Measurements from ENCODE around the gene CHML. TPM values are rescaled to one million over a fixed set of nuclear protein-coding genes. Genes with fewer than 3 reads are reported as not detected.

Gene CHML
- total RNA-seq, 6 donors from 2014 or later: 5.2 to 15.5 (median 11.8) TPM

DNA sequence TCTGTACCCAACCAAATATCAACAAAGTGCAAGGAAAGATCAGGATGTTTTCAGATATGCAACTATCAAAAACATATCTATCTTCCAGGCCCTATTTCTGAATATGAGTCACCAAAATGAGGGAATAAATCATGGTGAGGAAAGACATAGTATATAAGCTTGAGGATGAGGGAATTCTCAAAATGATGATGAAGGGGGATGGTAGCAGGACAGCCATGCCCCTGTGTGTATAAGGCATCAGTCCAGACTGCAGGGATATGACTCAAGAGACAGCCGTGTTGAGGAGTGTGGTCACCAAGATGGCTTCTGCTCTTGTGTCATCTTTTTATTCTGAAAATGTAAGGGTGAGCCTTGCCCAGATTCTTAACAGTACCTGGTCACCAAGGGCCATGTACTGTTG is 7.5 kb upstream of the CHML start:
- ATAC-seq (ENCODE audit: low FRiP score in 2 of 2): no peak
- H3K4me1 ChIP-seq: no peaks in the 10 kb centered on the region

DNA sequence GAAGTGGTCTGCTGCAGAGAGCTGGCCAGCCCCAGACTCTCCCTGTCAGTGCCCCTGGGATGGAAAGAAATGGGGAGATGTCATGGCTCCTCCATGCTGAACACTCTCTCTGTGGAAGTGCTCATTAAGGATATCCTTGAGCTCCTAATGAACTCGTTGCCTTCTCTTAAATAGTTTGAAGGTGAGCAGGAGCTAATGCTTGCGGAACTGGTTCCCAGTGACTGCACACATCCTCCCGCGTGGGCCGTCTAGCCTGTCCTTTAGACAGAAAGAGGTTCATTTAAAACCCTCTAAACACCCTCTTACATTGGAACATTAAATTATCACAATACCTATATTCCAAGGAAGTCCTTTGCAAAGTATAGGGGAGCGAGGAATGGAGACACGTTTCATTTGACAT is 6.0 kb upstream of the CHML start:
- Histone ChIP-seq H3K4me3 (no peak overlapping the region), H3K9me3 (no peaks in the 10 kb centered on the region), H3K4me1 (no peaks in the 10 kb centered on the region), H3K27ac (no peak overlapping the region), H3K36me3 (no peaks in the 10 kb centered on the region), H3K27me3 (no peaks in the 10 kb centered on the region)
- TF ChIP-seq, protein P1, sequence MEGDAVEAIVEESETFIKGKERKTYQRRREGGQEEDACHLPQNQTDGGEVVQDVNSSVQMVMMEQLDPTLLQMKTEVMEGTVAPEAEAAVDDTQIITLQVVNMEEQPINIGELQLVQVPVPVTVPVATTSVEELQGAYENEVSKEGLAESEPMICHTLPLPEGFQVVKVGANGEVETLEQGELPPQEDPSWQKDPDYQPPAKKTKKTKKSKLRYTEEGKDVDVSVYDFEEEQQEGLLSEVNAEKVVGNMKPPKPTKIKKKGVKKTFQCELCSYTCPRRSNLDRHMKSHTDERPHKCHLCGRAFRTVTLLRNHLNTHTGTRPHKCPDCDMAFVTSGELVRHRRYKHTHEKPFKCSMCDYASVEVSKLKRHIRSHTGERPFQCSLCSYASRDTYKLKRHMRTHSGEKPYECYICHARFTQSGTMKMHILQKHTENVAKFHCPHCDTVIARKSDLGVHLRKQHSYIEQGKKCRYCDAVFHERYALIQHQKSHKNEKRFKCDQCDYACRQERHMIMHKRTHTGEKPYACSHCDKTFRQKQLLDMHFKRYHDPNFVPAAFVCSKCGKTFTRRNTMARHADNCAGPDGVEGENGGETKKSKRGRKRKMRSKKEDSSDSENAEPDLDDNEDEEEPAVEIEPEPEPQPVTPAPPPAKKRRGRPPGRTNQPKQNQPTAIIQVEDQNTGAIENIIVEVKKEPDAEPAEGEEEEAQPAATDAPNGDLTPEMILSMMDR (IDR thresholded peaks at IDR 0.05): no peak
- TF ChIP-seq EP300 (IDR thresholded peaks at IDR 0.05) (no peak), POLR2AphosphoS5 (IDR thresholded peaks at IDR 0.05) (no peak), POLR2A (IDR thresholded peaks at IDR 0.05) (no peak)
- DNase-seq (no peak), ATAC-seq (ENCODE audit: low FRiP score in 2 of 2) (no peak)
- 68 to 80% methylated on average over 7 of the region's 7 CpGs for WGBS, 2 donors

More for the DNA sequence above, 7.5 kb upstream of the CHML start:
- Histone ChIP-seq H3K36me3 (no peaks in the 10 kb centered on the region), H3K9me3 (no peaks in the 10 kb centered on the region), H3K27me3 (no peaks in the 10 kb centered on the region), H3K4me3 (no peak overlapping the region), H3K27ac (no peak overlapping the region)
- 78 to 92% methylated on average over 1 of the region's 1 CpG for WGBS, 2 donors
- no peak for DNase-seq
- TF ChIP-seq EP300 (IDR thresholded peaks at IDR 0.05) (no peak), POLR2A (IDR thresholded peaks at IDR 0.05) (no peak), POLR2AphosphoS5 (IDR thresholded peaks at IDR 0.05) (no peak)
- TF ChIP-seq, protein P1 (IDR thresholded peaks at IDR 0.05): no peak

DNA sequence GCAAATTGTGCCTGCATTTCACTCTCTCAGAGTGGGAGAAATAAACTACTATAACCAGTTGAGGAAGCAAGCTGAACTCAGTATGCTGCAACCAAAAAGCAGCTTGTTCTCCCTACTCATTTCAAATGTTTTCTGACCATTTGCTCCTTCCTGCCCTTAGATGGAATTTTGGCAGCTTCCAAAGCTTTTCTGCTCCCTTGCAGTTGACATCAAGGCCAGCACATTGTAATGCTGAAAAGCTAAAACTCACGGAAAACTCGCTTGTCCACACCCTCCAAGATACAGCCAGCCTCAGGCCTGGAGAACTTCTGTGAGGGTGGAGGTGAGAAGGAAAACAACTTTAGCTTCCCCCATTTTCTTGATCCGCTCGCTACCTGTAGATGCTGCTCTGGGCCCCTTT is 5.0 kb upstream of the CHML start:
- 74 to 86% methylated on average over 4 of the region's 4 CpGs for WGBS, 2 donors
- H3K4me1 ChIP-seq: peaks cover 5 to 7% (median 5%) of the 10 kb centered on the region in 4 donors

DNA sequence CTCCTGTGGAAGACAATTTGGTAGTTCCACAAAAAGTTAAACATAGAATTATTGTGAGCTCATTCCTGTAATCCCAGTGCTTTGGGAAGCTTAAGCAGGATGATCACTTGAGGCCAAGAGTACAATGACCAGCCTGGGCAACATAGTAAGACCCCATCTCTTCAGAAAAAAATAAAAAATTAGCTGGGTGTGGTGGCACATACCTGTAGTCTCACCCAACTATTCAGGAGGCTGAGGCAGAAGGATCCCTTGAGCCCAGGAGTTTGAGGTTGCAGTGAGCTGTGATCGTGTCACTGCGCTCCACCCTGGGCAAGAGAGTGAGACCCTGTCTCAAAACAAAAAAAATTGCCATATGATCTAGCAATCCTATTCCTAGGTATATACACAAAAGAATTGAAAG is 4.1 kb upstream of the CHML start:
- no peak for DNase-seq
- WGBS, 2 donors: 92 to 96% methylated on average over 2 of the region's 2 CpGs
- no peak overlapping the region for H3K4me3 ChIP-seq
- no peak overlapping the region for H3K27ac ChIP-seq
- H3K36me3 ChIP-seq: no peaks in the 10 kb centered on the region
- ATAC-seq (ENCODE audit: low FRiP score in 2 of 2): no peak
- peaks cover 5 to 8% (median 5%) of the 10 kb centered on the region in 4 donors for H3K4me1 ChIP-seq
- no peaks in the 10 kb centered on the region for H3K27me3 ChIP-seq
- TF ChIP-seq EP300 (IDR thresholded peaks at IDR 0.05) (no peak), POLR2AphosphoS5 (IDR thresholded peaks at IDR 0.05) (no peak)
- no peaks in the 10 kb centered on the region for H3K9me3 ChIP-seq

More for the DNA sequence above, 5.0 kb upstream of the CHML start:
- TF ChIP-seq EP300 (IDR thresholded peaks at IDR 0.05): no peak
- TF ChIP-seq POLR2A (IDR thresholded peaks at IDR 0.05): no peak
- no peak for TF ChIP-seq POLR2AphosphoS5 (IDR thresholded peaks at IDR 0.05)
- TF ChIP-seq, protein P1 (IDR thresholded peaks at IDR 0.05): no peak
- Histone ChIP-seq H3K36me3 (no peaks in the 10 kb centered on the region), H3K27ac (no peak overlapping the region), H3K9me3 (no peaks in the 10 kb centered on the region), H3K4me3 (no peak overlapping the region), H3K27me3 (no peaks in the 10 kb centered on the region)
- ATAC-seq (ENCODE audit: low FRiP score in 2 of 2): no peak
- DNase-seq: no peak

DNA sequence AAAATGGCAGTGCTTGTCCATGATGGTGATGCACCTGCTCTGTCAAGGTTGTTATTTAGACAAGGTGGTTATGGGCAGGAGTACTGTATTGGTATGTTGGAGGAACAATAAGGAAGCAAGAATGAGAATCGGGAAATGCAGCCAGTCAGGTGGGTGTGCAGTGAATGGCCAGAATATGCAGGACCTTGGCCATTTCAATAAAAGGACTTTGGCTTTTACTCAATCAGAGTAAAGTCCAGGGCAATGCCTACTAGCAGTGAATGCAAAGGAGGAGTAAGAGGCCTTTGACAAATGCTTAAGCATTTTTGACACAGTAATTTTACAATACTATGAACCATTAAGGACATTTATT is 2.4 kb upstream of the CHML start:
- DNase-seq (no peak), ATAC-seq (ENCODE audit: low FRiP score in 2 of 2) (no peak)
- peaks cover 12 to 23% (median 18%) of the 10 kb centered on the region in 4 donors for H3K4me1 ChIP-seq
- 91 to 96% methylated on average over 1 of the region's 1 CpG for WGBS, 2 donors
- H3K4me3 ChIP-seq: no peak overlapping the region
- no peaks in the 10 kb centered on the region for H3K27me3 ChIP-seq
- H3K9me3 ChIP-seq: no peaks in the 10 kb centered on the region
- TF ChIP-seq, protein P1 (IDR thresholded peaks at IDR 0.05): no peak
- TF ChIP-seq EP300 (IDR thresholded peaks at IDR 0.05) (no peak), POLR2A (IDR thresholded peaks at IDR 0.05) (no peak), POLR2AphosphoS5 (IDR thresholded peaks at IDR 0.05) (no peak)
- no peak overlapping the region for H3K27ac ChIP-seq
- no peaks in the 10 kb centered on the region for H3K36me3 ChIP-seq
